HS-5 (cell line): ENCODE data around the gene PHRF1.
"Not testable (repeated sequence)": the region's sequence is repeated elsewhere in the genome, so short reads cannot be mapped to it uniquely, and the experiment has no call there.

Source experiments
- DNase-seq: peaks from one replicate; pipeline ENCODE4 v3.0.0-alpha.2; 2012; ENCODE audit warnings: low read depth

The PHRF1 gene

GRCh38 chr11:574031-574570 is 2.2 kb upstream of the PHRF1 start:
- not testable (repeated sequence) for DNase-seq

DNA sequence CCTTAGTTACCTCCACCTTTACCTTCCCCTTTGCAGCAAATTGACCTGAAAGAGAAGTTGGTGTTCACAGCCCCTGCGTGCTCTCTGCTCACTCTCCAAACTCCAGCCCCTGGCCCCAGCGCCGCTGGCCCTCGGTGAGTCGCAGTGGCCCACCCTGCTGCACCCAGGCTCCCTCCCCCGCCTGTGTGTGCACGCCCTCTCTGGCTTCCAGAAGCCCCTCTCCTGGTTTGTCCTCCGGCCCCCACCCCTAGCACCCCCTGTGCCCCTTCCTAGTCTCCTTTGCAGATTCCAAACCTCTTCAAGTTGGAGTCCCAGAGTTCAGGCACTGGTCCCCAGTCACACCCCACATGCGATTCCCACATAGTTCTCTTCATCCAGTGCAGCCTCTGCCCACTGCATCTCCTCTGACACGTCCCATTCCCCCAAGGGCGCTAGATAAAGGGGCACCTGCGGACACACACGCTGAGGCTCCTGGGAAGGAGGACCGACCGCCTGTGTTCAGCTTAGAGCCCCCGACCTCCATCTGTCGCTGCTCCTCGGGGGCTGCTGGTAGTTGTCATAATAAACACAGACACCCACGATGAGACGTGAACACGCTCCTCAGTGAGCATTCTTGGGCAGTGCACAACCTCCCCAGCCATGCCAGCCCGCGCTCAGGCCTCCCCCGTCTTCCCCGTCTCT is 1.5 kb upstream of the PHRF1 start:
- DNase-seq: no peak

DNA sequence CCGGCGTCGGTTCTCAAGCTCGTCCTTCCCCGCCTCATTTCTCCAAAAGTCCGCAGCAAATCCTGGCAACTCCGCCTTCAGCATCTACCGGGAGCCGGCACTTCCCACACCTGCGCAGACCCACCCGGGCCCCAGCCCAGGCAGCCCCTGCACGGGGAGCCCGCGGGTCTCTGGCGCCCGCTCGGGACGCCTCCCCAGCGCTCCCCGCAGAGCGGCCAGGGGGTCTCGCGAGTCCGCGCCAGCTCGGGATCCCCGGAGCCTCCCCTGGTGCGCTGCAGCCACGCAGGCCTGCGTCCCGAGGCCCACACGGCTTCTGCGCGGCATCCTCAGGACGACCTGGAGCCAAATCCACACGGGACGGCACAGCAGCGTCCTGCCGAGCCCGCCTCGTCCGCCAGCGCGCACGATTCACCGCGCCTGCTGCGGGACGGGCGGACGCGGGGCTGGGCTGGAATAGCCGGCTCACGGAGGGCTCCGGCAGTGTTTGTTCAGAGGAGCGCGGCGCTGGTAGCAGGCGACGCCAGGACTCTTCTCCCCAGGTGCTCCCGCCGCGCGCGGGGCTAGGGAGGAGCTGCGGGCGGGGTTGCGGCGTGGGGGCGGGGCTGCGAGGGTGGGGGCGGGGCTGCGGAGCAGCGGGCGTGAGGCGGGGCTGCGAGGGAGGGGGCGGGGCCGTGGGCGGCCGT is 816 bp upstream of the PHRF1 start:
- DNase-seq: no peak

- no peak for DNase-seq
Observed at GRCh38 chr11:576811-577610, 741 bp downstream of the PHRF1 start.

DNA sequence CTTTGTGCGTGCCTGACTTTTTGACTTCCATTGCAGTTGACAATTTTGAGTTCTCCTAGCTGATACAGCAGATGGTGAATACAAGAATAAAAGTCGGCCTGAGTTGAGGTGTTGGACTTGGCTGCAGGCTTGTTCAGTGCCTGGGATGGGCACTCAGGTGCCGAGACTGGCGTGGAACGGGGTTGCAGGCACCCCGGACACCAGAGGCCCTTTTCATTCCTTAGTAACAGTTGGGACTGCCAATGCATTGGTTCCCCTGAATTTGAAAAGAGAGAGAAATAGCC is 1.3 kb downstream of the PHRF1 start:
- DNase-seq: no peak

GRCh38 chr11:578276-579035 is 2.2 kb downstream of the PHRF1 start:
- no peak for DNase-seq

- DNase-seq: no peak
Observed at GRCh38 chr11:579830-580601, 3.7 kb downstream of the PHRF1 start.

DNA sequence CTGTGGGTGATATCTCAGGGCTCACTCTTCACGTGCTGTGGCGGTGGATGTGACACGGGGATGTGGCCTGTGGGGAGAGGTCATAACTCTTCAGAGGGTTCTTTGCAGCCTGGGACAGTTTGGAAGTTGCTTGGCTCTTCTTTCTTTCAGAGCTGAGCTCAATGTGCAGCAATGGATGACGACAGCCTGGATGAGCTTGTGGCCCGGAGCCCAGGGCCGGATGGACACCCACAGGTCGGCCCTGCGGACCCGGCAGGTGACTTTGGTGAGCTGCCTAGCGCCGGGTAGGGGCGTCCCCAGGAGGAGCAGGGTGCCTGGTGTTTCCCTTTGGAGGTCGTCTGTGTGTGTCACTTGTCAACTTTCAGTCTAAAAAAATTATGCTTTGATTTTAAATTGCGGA is 5.1 kb downstream of the PHRF1 start:
- DNase-seq: no peak

DNA sequence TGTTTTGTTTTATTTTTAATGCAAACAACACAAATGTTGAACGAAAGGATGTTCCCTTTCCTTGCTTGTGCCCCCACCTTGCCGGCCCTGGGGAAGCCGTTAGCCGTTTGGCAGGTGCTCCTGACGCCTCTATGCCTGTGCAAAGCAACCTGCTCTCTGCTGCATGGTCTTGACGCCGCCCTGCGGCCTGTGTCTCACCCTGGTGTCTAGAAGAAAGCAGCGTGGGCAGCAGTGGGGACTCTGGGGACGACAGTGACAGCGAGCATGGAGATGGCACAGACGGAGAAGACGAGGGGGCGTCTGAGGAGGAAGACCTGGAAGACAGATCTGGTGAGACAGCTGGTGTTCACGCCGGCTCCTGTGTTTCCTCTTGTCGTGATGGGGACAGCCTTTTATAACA is 5.5 kb downstream of the PHRF1 start:
- no peak for DNase-seq

GRCh38 chr11:584287-584686 is 8.0 kb downstream of the PHRF1 start:
- DNase-seq: no peak

DNA sequence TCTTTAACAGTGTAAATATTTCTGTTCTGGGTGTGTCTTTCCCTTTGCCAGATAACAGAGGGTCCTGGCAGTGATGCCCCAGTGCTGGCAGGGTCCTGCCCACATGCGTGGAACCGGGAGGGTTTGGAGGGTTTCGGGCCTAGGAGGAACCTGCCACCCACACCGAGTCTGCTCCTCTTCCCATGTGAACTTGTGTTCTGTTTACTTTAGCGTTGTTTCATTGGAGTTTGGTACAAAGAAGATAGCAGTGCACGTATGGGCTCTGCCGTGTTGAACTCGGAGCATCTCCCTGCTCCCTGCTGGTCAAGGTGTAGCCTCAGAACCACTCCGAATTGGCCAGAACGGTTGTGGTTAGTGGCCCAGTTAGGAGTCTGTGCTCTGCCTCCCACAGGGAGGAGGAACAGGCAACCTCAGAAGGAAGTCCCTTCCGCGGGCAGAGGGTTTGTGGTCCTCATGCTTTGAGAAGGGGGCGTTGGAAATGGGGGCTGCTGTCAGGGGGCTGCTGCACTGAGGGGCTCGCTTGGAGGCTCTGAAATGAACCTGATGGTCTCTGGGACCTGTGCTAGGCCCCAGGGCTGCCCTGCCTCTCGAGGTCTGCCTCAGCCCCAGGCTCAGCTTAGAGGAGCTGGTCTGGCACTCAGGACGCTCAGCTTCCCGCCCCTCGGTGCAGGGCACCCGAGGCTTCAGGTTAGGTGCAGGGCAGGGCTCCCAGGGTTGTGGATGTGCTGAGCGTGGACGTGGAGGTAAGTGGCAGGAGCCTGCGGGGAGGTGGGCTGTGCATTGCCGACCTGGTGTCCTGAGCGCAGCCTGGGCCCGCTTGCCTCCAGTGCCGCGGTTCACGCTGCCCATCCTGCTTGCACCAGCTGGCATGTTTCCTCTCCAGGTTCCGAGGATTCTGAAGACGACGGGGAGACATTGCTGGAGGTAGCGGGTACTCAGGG is 10.4 kb downstream of the PHRF1 start:
- no peak for DNase-seq

DNA sequence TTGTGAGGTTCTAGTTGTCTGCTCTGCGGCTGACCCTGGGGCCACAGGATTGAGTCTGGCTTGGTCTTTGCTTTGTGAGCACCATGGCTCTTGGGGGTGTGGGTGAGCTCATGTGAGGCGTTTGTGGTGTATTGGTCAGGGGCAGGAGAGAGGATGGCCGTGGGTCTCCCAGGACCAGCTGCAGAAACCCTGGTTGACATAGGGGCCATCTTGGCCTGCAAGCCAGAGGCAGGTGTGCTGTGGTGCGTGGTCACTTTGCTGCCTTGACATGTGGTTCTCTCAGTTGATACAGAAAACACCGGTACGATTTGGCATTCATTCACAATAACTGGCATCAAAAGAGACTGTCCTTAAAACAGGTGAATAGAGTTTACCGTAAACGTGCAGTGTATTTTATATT is 11.3 kb downstream of the PHRF1 start:
- DNase-seq: no peak

GRCh38 chr11:587978-588380 is 11.7 kb downstream of the PHRF1 start:
- DNase-seq: no peak

DNA sequence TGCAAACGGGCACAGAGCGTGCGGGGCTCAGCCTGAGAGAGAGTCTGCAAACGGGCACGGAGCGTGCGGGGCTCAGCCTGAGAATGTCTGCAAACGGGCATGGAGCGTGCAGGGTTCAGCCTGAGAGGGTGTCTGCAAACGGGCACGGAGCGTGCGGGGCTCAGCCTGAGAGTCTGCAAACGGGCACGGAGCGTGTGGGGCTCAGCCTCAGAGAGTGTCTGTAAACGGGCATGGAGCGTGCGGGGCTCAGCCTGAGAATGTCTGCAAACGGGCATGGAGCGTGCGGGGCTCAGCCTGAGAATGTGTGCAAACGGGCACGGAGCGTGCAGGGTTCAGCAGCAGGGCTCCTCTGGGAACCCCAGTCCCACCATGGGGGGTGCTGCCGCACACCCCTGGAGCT is 13.5 kb downstream of the PHRF1 start:
- no peak for DNase-seq

DNA sequence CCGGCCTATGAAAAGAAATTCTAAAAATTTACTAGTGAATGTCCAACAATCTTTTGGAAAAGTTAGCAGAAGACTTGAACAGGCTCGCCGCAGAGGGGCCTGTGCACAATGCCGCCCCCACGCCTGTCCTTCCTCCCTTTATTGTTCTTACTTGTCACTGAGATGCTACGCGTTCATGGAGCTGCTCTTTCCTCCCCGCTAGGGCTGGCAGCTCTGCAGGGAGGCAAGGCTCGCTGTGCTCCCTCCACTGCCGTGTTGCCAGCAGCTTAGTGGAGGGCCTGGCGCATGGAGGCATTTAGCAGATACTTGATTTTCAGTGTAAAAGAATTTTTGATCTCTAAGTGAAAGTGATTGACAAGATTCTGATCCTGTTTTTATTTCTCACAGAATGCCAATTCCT is 14.7 kb downstream of the PHRF1 start:
- no peak for DNase-seq

GRCh38 chr11:592501-592900 is 16.2 kb downstream of the PHRF1 start:
- DNase-seq: no peak

DNA sequence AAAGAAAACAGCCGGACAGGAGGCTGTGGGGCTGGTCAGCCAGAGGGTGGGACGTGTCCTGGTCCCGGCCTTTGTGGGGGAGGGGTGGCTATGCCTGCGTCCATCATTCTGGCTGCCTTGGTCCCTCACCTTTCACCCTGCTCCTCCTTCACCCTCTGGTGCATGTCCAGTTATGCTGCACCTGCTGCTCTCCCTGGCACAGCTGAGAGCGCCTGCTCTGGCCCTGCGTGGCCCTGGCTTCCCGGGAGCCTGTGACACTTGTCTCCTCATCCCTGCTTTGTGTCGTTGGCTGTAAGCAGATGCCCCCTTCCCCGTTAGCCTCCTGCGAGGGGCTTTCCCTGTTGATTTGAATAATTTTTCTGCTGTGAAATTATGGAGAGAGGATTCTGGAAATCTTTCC is 16.6 kb downstream of the PHRF1 start:
- no peak for DNase-seq

GRCh38 chr11:593347-593746 is 17.1 kb downstream of the PHRF1 start:
- DNase-seq: no peak

GRCh38 chr11:595400-595799 is 19.1 kb downstream of the PHRF1 start:
- DNase-seq: no peak

DNA sequence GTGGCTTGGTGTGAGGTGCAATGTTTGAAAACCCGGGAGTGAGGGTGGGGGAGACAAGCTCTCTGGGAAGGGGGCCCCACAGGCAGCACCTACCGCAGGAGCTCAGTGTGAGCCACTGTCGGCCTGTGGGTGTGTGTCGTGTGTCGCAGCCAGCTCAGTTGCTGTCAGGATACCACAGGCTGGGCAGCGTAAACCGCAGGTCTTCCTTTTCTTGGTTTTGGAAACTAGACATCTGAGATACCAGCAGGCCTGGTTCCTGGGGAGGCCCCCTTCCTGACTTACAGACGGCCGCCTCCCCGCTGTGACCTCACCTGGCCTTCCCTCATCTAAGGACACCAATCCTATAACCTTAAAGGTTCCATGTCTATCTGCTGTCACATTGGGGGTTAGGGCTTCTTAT is 20.1 kb downstream of the PHRF1 start:
- no peak for DNase-seq
